Esophagus (tissue), 2 donors: ENCODE measurements around the gene MFSD2A. TPM values are rescaled to one million over a fixed set of nuclear protein-coding genes. Genes with fewer than 3 reads are reported as not detected.
"Not testable (repeated sequence)": the region's sequence is repeated elsewhere in the genome, so short reads cannot be mapped to it uniquely, and the experiment has no call there.

Experiments
- H3K27ac ChIP-seq, 2 donors: one replicate each; pipeline ENCODE4 v1.5.1; 2013; ENCODE audit warnings: low read depth in 2 of 2, mild to moderate bottlenecking in 2 of 2, inconsistent platforms in 1 of 2, low read length in 1 of 2, moderate library complexity in 1 of 2
- H3K27me3 ChIP-seq, 2 donors: one replicate each; pipeline ENCODE4 v1.6.1; 2013; ENCODE audit warnings: low read length in 2 of 2, control low read depth in 1 of 2, mild to moderate bottlenecking in 1 of 2; ENCODE audit not compliant: insufficient read depth in 2 of 2, control insufficient read depth in 1 of 2
- H3K36me3 ChIP-seq, 2 donors: one replicate each; pipeline ENCODE4 v1.6.1; 2013; ENCODE audit warnings: low read length in 1 of 2; ENCODE audit not compliant: control insufficient read depth in 2 of 2, insufficient read depth in 2 of 2
- H3K4me1 ChIP-seq, 2 donors: one replicate each; pipeline ENCODE4 v1.6.1; 2013; ENCODE audit warnings: low read length in 1 of 2; ENCODE audit not compliant: control insufficient read depth in 2 of 2, insufficient read depth in 2 of 2
- H3K4me3 ChIP-seq, 2 donors: one replicate each; pipeline ENCODE4 v1.5.1; 2013; ENCODE audit warnings: low read length in 2 of 2, mild to moderate bottlenecking in 2 of 2, low read depth in 1 of 2, moderate library complexity in 1 of 2
- H3K9me3 ChIP-seq, 2 donors: one replicate each; pipeline ENCODE4 v1.6.1; 2013; ENCODE audit warnings: mild to moderate bottlenecking in 2 of 2, low read depth in 1 of 2, low read length in 1 of 2, moderate library complexity in 1 of 2; ENCODE audit not compliant: control insufficient read depth in 2 of 2, insufficient read depth in 1 of 2
- WGBS, 2 donors: extraction: QIAGEN DNeasy Blood & Tissue Kit; methylation state at CpG; one replicate each; pipeline ENCODE4 v1.1.7; 2013; 5-methylcytosine and 5-hydroxymethylcytosine counted together
- polyA plus RNA-seq, 2 donors: library from polyadenylated mRNA; stranded (reverse); fragments of 200-250 nt; gene quantifications; one replicate each; pipeline ENCODE4 v1.2.3, GENCODE V29; 2013
- donor health status: healthy with polysubstance abuse.
- donor health status: Bipolar disorder and iron deficiency.

Gene MFSD2A
- polyA plus RNA-seq, 2 donors: 14.5 to 30.4 TPM

DNA sequence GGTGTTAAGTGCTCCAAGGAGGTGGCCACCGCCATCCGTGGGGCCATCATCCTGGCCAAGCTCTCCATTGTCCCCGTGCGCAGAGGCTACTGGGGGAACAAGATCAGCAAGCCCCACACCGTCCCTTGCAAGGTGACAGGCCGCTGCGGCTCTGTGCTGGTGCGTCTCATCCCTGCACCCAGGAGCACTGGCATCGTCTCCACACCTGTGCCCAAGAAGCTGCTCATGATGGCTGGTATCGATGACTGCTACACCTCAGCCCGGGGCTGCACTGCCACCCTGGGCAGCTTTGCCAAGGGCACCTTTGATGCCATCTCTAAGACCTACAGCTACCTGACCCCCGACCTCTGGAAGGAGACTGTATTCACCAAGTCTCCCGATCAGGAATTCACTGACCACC is 8.0 kb downstream of the MFSD2A start:
- H3K4me3 ChIP-seq, H3K9me3 ChIP-seq, H3K27ac ChIP-seq, H3K27me3 ChIP-seq, H3K4me1 ChIP-seq: not testable (repeated sequence)
- H3K36me3 ChIP-seq: peaks cover 0 to 36% of the 10 kb centered on the region in 2 donors
- 93 to 95% methylated on average over 11 to 13 of the region's 13 CpGs for WGBS, 2 donors

DNA sequence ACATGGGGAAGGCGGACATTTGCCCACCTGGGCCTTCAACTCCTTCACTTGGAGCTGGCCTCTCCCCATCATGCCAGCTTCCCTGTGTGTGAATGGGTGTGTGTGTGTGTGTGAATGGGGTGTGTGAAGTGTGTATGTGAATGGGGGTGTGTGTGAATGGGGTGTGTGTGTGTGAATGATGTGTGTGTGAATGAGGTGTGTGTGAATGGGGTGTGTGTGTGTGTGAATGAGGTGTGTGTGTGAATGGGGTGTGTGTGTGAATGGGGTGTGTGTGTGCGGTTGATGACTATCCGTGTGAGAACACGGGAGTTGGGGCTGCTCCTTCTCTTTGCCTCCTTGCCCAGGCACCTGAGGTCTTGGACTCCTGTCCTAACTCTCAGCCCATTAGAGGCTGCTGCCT is 9.6 kb downstream of the MFSD2A start:
- Histone ChIP-seq H3K9me3 (no peaks in the 10 kb centered on the region), H3K4me1 (peaks cover 4 to 14% of the 10 kb centered on the region in 2 donors), H3K4me3 (no peak overlapping the region), H3K27ac (no peak overlapping the region), H3K36me3 (peaks cover 0 to 42% of the 10 kb centered on the region in 2 donors), H3K27me3 (no peaks in the 10 kb centered on the region)
- 95 to 100% methylated on average over 4 of the region's 4 CpGs for WGBS, 2 donors

DNA sequence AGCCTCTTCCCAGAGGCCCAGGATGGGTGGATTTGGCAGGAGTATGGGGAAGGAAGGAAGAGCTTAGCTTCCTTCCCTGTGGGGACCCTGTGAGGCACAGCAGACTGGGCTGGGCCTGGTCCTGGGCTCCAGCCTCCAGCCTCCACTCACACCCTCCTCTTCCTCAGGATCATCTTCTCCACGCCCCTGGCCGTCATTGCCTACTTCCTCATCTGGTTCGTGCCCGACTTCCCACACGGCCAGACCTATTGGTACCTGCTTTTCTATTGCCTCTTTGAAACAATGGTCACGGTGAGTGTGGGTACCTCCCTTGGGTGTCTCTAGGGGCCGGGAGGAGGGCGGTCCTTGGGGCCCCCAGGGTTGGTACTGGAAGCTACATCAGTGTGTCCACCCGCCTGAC is 10.1 kb downstream of the MFSD2A start:
- 85 to 89% methylated on average over 9 of the region's 9 CpGs for WGBS, 2 donors
- Histone ChIP-seq H3K27ac (no peak overlapping the region), H3K36me3 (peaks cover 0 to 42% of the 10 kb centered on the region in 2 donors), H3K4me1 (peaks cover 4 to 15% of the 10 kb centered on the region in 2 donors), H3K9me3 (no peaks in the 10 kb centered on the region), H3K27me3 (no peaks in the 10 kb centered on the region), H3K4me3 (no peak overlapping the region)

DNA sequence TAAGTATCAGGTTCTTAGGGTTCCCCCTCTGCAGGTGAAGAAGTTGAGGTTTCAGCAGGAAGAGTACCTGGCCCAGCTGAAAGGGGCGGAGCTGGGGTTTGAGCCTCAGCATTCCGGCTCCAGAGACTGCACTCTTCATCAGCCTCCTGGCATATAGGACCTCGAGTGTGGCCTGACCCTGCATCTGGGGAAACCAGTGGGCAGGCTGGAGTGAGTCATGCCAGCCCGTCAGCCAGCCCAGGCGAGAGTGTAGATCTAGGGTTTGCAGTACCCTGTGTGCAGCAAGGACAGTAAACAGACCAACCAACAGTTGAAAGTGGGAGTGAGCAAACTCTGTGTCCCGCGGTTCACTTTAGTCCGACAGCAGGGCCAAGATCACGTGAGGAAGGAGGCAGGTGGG is 14.1 kb downstream of the MFSD2A start:
- Histone ChIP-seq H3K4me1 (peaks cover 0 to 14% of the 10 kb centered on the region in 2 donors), H3K36me3 (peaks cover 0 to 34% of the 10 kb centered on the region in 2 donors), H3K4me3 (no peak overlapping the region), H3K9me3 (no peaks in the 10 kb centered on the region), H3K27ac (peak overlapping the region; percentile 69 to 74), H3K27me3 (no peaks in the 10 kb centered on the region)
- 65 to 80% methylated on average over 8 to 9 of the region's 9 CpGs for whole genome bisulfite sequencing, 2 donors

DNA sequence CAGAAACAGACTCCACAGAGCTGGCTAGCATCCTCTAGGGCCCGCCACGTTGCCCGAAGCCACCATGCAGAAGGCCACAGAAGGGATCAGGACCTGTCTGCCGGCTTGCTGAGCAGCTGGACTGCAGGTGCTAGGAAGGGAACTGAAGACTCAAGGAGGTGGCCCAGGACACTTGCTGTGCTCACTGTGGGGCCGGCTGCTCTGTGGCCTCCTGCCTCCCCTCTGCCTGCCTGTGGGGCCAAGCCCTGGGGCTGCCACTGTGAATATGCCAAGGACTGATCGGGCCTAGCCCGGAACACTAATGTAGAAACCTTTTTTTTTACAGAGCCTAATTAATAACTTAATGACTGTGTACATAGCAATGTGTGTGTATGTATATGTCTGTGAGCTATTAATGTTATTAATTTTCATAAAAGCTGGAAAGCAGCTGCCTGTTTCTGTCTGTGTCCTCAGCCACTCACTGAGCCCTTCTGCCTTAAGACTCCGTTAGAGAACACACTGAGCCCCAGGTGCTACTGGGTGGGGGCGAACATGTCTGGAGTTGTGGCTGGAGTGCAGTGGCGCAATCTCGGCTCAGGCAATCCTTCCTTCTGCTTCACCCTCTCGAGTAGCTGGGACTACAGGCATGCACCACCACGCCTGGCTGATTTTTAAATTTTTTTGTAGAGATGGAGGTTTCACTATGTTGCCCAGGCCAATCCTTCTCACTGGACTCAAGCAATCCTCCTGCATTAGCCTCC is 14.8 kb downstream of the MFSD2A start:
- no peaks in the 10 kb centered on the region for H3K27me3 ChIP-seq
- H3K27ac ChIP-seq: peak overlapping the region; percentile 69 to 74
- no peak overlapping the region for H3K4me3 ChIP-seq
- H3K36me3 ChIP-seq: peaks cover 0 to 33% of the 10 kb centered on the region in 2 donors
- peaks cover 0 to 14% of the 10 kb centered on the region in 2 donors for H3K4me1 ChIP-seq
- 62 to 78% methylated on average over 13 of the region's 13 CpGs for WGBS, 2 donors
- no peaks in the 10 kb centered on the region for H3K9me3 ChIP-seq

DNA sequence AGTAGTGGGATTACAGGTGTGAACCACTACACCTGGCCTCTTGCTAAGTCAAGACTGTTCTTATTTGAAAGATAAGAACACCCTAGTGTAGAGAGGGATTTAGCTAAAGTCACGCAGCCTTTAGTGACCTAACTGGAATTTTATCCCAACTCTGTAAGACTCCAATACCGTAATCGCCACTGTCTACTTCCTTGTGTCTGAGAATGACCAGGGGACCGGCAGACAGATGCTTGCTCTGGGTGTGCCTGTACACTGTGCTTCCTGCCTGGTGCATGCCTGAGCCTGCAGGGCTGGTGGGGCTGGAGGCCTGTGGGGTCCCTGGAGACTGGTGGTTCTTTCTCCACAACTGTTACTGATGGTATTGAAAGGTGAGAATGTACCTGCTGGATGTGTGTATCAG is 15.3 kb downstream of the MFSD2A start:
- no peak overlapping the region for H3K4me3 ChIP-seq
- H3K27ac ChIP-seq: peak overlapping the region in 1 of 2 donors; percentile 24
- H3K36me3 ChIP-seq: peaks cover 0 to 29% of the 10 kb centered on the region in 2 donors
- H3K27me3 ChIP-seq: no peaks in the 10 kb centered on the region
- 51 to 58% methylated on average over 4 of the region's 4 CpGs for WGBS, 2 donors
- H3K4me1 ChIP-seq: peaks cover 0 to 11% of the 10 kb centered on the region in 2 donors
- H3K9me3 ChIP-seq: no peaks in the 10 kb centered on the region

DNA sequence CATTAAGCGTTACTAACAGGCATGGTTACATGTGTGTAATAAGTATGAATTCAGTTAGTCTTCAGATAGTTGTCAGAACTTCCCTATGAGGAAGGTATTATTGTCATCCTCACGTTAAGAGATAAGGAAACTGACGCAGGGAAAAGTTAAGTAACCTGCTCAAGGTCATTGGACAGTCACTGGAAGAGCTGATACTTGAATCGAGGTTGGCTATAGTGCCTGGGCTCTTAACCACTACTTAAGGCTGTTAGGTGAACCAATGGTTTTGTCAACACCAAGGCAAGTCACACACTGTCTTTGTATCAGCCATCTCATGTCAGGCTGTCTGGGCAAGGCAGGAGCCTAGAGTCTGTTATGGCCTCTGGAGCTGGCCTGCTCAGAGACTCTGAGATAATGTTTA is 16.2 kb downstream of the MFSD2A start:
- no peak overlapping the region for H3K27ac ChIP-seq

DNA sequence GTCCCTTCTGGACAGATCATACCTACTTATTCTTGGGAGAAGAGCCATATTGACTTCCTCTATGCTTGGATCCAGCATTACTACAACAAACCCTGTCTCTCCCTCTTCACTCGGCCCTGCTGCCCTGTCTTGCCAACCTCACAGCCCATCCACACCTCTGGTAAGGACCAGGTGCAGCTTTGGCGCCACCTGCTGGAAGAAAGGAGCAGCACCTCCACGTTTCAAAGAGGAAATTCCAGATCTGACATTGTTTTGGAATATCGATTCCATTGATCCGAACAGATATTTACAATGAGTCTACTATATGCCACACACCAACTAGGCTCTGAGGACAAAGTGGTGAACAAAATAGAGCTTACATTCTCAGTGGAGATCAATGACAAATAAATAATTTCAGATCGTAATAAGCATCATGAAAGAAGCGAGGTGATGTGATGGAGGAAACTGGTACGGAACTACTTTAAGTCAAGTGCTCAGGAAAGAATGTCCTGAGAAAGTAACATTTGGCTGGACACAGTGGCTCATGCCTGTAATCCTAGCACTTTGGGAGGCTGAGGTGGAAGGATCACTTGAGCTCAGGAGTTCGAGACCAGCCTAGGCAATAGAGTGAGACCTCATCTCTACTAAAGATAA is 18.7 kb downstream of the MFSD2A start:
- Histone ChIP-seq H3K4me1 (peaks cover 0 to 11% of the 10 kb centered on the region in 2 donors), H3K27me3 (no peaks in the 10 kb centered on the region), H3K4me3 (no peak overlapping the region), H3K9me3 (no peaks in the 10 kb centered on the region), H3K27ac (no peak overlapping the region), H3K36me3 (peaks cover 0 to 6% of the 10 kb centered on the region in 2 donors)
- WGBS, 2 donors: 25 to 26% methylated on average over 9 of the region's 9 CpGs

More for the DNA sequence above, 16.2 kb downstream of the MFSD2A start:
- H3K4me3 ChIP-seq: no peak overlapping the region
- WGBS, 2 donors: 75 to 81% methylated on average over 4 of the region's 4 CpGs
- H3K27me3 ChIP-seq: no peaks in the 10 kb centered on the region
- H3K4me1 ChIP-seq: peaks cover 0 to 11% of the 10 kb centered on the region in 2 donors
- no peaks in the 10 kb centered on the region for H3K9me3 ChIP-seq
- H3K36me3 ChIP-seq: peaks cover 0 to 29% of the 10 kb centered on the region in 2 donors

DNA sequence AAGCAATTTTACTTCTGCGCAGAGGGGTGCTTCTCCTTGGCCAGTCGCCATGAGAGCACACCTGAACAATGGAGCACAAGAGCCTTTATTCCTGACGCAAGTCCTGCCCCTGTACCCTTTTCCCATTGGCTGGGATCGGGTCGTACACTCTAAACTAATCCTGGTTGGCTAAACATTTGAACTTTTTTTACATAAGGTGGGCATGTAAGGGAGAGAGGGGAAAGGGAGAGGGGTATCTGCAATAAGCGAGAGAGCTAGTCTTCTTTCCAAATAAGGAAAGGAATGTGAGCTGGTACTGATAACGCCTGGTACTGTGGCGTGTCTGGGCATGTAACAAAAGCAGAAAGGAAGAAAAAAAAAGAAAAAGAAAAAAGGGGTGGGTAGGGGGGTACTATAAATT is 21.8 kb downstream of the MFSD2A start:
- Histone ChIP-seq H3K27ac (no peak overlapping the region), H3K36me3 (no peaks in the 10 kb centered on the region), H3K4me1 (peaks cover 0 to 6% of the 10 kb centered on the region in 2 donors), H3K9me3 (no peaks in the 10 kb centered on the region), H3K4me3 (no peak overlapping the region), H3K27me3 (no peaks in the 10 kb centered on the region)
- 68 to 71% methylated on average over 8 of the region's 8 CpGs for WGBS, 2 donors
